Measurements from ENCODE around the gene TRPM4. TPM values are rescaled to one million over a fixed set of nuclear protein-coding genes. Genes with fewer than 3 reads are reported as not detected.

Gene TRPM4
- total and polyA plus RNA-seq, 10 of the 15 experiments (the other 5 are each of a cell fraction or from before 2014, with no cell fraction given) = 0.10 to 0.64 (median 0.15) TPM; not detected in 7

GRCh38 chr19:49113762-49114629, 43.6 kb upstream of the TRPM4 start, which contains the start of gene LIN7B (continued):
- TF ChIP-seq SIN3A (IDR thresholded peaks at IDR 0.05; ENCODE audit: low read depth, low read length) = no peak
- no peak for TF ChIP-seq NRF1 (conservative IDR thresholded peaks at IDR 0.05; ENCODE audit: low read depth, low read length)
- peak; percentile 81 for TF ChIP-seq SP1 (IDR thresholded peaks at IDR 0.05; ENCODE audit: low read depth, low read length)
- TF ChIP-seq REST (IDR thresholded peaks at IDR 0.05; ENCODE audit: low read depth, low read length) = no peak
- TF ChIP-seq BRCA1 (IDR thresholded peaks at IDR 0.05; ENCODE audit: low read depth, low read length) = no peak
- TF ChIP-seq EED (IDR thresholded peaks at IDR 0.05; ENCODE audit: low read depth) = no peak
- TF ChIP-seq ESRRA (IDR thresholded peaks at IDR 0.05; ENCODE audit: low read length) = no peak
- no peak for TF ChIP-seq CREM (IDR thresholded peaks at IDR 0.05; ENCODE audit: low read depth)
- TF ChIP-seq POLR2AphosphoS5 (IDR thresholded peaks at IDR 0.05; ENCODE audit: low read length) = no peak
- TF ChIP-seq NFIC (IDR thresholded peaks at IDR 0.05; ENCODE audit: low read depth, low read length) = no peak
- TF ChIP-seq ZBTB40 (IDR thresholded peaks at IDR 0.05; ENCODE audit: borderline replicate concordance) = no peak
- peak; percentile 68 for TF ChIP-seq USF1 (IDR thresholded peaks at IDR 0.05; ENCODE audit: borderline replicate concordance, extremely low read length, insufficient read depth, low read depth, low read length)
- no peak for TF ChIP-seq MYC (IDR thresholded peaks at IDR 0.05; ENCODE audit: insufficient read depth, insufficient read length, insufficient replicate concordance, low read length, severe bottlenecking)
- peak; percentile 77 for TF ChIP-seq BCL3 (IDR thresholded peaks at IDR 0.05; ENCODE audit: borderline replicate concordance, insufficient read depth, low read depth, low read length, poor library complexity, severe bottlenecking)
- no peak for TF ChIP-seq MTA2 (IDR thresholded peaks at IDR 0.05; ENCODE audit: low read depth)
- no peak for TF ChIP-seq CHD2 (IDR thresholded peaks at IDR 0.05; ENCODE audit: borderline replicate concordance, low read depth, low read length)
